Prostate gland (tissue), 2 donors: ENCODE data around the gene CXCR5.

Experiments used
- CTCF ChIP-seq, 4 experiments: fragments of 200-600 bp in 2 of 4; fragments of 450-650 bp in 2 of 4; sonication (generic) in 2 of 4; IDR thresholded peaks; 1 replicate in 3 of 4; 2 replicates in 1 of 4; pipeline ENCODE4 v1.5.1; 2016 to 2019; ENCODE audit warnings: antibody characterized with exemption in 4 of 4, mild to moderate bottlenecking in 2 of 4, moderate library complexity in 2 of 4
- POLR2AphosphoS5 ChIP-seq: sonication (generic); formaldehyde crosslinking; IDR thresholded peaks from one replicate; pipeline ENCODE4 v1.6.1; 2017; ENCODE audit warnings: antibody characterized with exemption

- TF ChIP-seq CTCF (IDR thresholded peaks at IDR 0.05) (no peak), POLR2AphosphoS5 (no peak)
Measured at GRCh38 chr11:118849825-118850224, 33.9 kb upstream of the CXCR5 start.
